B cell (primary cell): ENCODE data around the gene MEAK7. TPM values are rescaled to one million over a fixed set of nuclear protein-coding genes. Genes with fewer than 3 reads are reported as not detected.

ENCODE experiments used
- ATAC-seq: fragments of 200-7000 bp; cut with Tn5 transposase; one replicate; pipeline ENCODE4 v1.10.0; 2021; ENCODE audit warnings: low read depth, mild to moderate bottlenecking, moderate number of reproducible peaks, moderate library complexity
- CTCF ChIA-PET: fragments of 350-600 bp; sonication (Branson Sonifier 250); formaldehyde crosslinking; loops from one replicate; lab custom pipeline; 2021; ENCODE audit warnings: antibody characterized with exemption, inconsistent platforms; lab: Charles Lee
- POLR2A ChIA-PET: fragments of 350-600 bp; sonication (Branson Sonifier 250); formaldehyde crosslinking; loops from one replicate; lab custom pipeline; 2021; ENCODE audit warnings: antibody characterized with exemption; lab: Charles Lee
- DNase-seq: peaks from one replicate; pipeline ENCODE4 v3.0.0; 2013
- H2AFZ ChIP-seq: 2 replicates; pipeline ENCODE4 v1.6.1; 2012; ENCODE audit warnings: mild to moderate bottlenecking, low read depth, low read length; ENCODE audit not compliant: insufficient read depth, poor library complexity, severe bottlenecking
- H3K27ac ChIP-seq, 2 donors: 1 replicate in 1 of 2; 2 replicates in 1 of 2; pipeline ENCODE4 v1.5.1; 2012 to 2013; ENCODE audit warnings: low read length in 2 of 2, mild to moderate bottlenecking in 2 of 2, moderate library complexity in 1 of 2
- H3K27me3 ChIP-seq, 4 experiments: fragments of 200-600 bp in 1 of 4; sonication (generic) in 1 of 4; replicated peaks in 1 of 4; 1 replicate in 2 of 4; 2 replicates in 2 of 4; pipeline versions ENCODE4 v1.6.1 to v1.7.0; 2013 to 2016; ENCODE audit warnings: low read length in 3 of 4, mild to moderate bottlenecking in 2 of 4, mixed read lengths in 1 of 4, moderate library complexity in 1 of 4; ENCODE audit not compliant: insufficient read depth in 4 of 4, control insufficient read depth in 3 of 4; ENCODE audit errors: control extremely low read depth in 1 of 4
- H3K36me3 ChIP-seq, 2 experiments: replicated peaks in 1 of 2; 1 replicate in 1 of 2; 2 replicates in 1 of 2; pipeline versions ENCODE4 v1.6.1 to v1.7.1; 2013; ENCODE audit warnings: low read length in 1 of 2; ENCODE audit not compliant: insufficient read depth in 2 of 2, control insufficient read depth in 1 of 2; ENCODE audit errors: control extremely low read depth in 1 of 2, extremely low read depth in 1 of 2
- H3K4me1 ChIP-seq, 2 donors: fragments of 200-600 bp in 1 of 2; sonication (generic) in 1 of 2; 1 replicate in 1 of 2; 2 replicates in 1 of 2; pipeline versions ENCODE4 v1.5.1 to v1.6.1; 2013 to 2017; ENCODE audit warnings: low read length in 2 of 2; ENCODE audit not compliant: control insufficient read depth in 2 of 2, insufficient read depth in 2 of 2
- H3K4me2 ChIP-seq: replicated peaks from 2 replicates; pipeline ENCODE3; 2012; ENCODE audit warnings: mild to moderate bottlenecking, low read depth, low read length; ENCODE audit not compliant: poor library complexity, severe bottlenecking
- H3K4me3 ChIP-seq, 5 experiments: fragments of 200-600 bp in 1 of 5; sonication (generic) in 1 of 5; 1 replicate in 3 of 5; 2 replicates in 2 of 5; pipeline versions ENCODE4 v1.5.1 to v1.7.0; 2011 to 2016; ENCODE audit warnings: low read length in 4 of 5, mild to moderate bottlenecking in 4 of 5, low read depth in 2 of 5, control low read depth in 1 of 5, moderate library complexity in 1 of 5; ENCODE audit not compliant: insufficient read depth in 1 of 5; ENCODE audit errors: control extremely low read depth in 1 of 5, extremely low read depth in 1 of 5
- H3K79me2 ChIP-seq: fragments of 200-600 bp; sonication (generic); one replicate; pipeline ENCODE4 v1.6.0; 2016; ENCODE audit warnings: low read length; ENCODE audit not compliant: control insufficient read depth, insufficient read depth
- H3K9ac ChIP-seq: fragments of 200-600 bp; sonication (generic); 2 replicates; pipeline ENCODE4 v1.6.1; 2017; ENCODE audit warnings: mild to moderate bottlenecking, low read length, moderate library complexity
- H3K9me3 ChIP-seq, 3 donors: one replicate each; pipeline versions ENCODE4 v1.6.1 to v1.7.1; 2013; ENCODE audit warnings: low read length in 2 of 3; ENCODE audit not compliant: control insufficient read depth in 2 of 3, insufficient read depth in 1 of 3; ENCODE audit errors: control extremely low read depth in 1 of 3
- H4K20me1 ChIP-seq: 2 replicates; pipeline ENCODE4 v1.6.0; 2012; ENCODE audit warnings: mild to moderate bottlenecking, low read length; ENCODE audit not compliant: insufficient read depth, control insufficient read depth, poor library complexity, severe bottlenecking
- H3K27ac Mint-ChIP-seq: one replicate; pipeline ENCODE4 v1.8.0; 2021; ENCODE audit warnings: mixed read lengths
- H3K27me3 Mint-ChIP-seq: one replicate; pipeline ENCODE4 v1.8.0; 2021; ENCODE audit warnings: mixed read lengths
- H3K4me1 Mint-ChIP-seq: one replicate; pipeline ENCODE4 v1.8.0; 2021; ENCODE audit warnings: mixed read lengths
- H3K4me3 Mint-ChIP-seq: one replicate; pipeline ENCODE4 v1.8.0; 2021; ENCODE audit warnings: mixed read lengths
- H3K9me3 Mint-ChIP-seq: one replicate; pipeline ENCODE4 v1.8.0; 2022; ENCODE audit warnings: mixed read lengths; ENCODE audit not compliant: insufficient read depth
- CTCF ChIP-seq: fragments of 200-600 bp; IDR thresholded peaks from one replicate; pipeline ENCODE4 v1.8.0; 2022; ENCODE audit warnings: antibody characterized with exemption, mild to moderate bottlenecking
- EZH2 ChIP-seq: IDR thresholded peaks from 2 replicates; pipeline ENCODE4 v1.6.1; 2012; ENCODE audit warnings: borderline replicate concordance, low read depth, mild to moderate bottlenecking, moderate library complexity, low read length; ENCODE audit not compliant: insufficient read depth, poor library complexity, severe bottlenecking
- WGBS: methylation state at CpG from one replicate; pipeline ENCODE4 v1.1.5; 2013; ENCODE audit warnings: missing lambda C conversion rate; ENCODE audit not compliant: insufficient coverage; 5-methylcytosine and 5-hydroxymethylcytosine counted together
- intact Hi-C: fragments of 100-400 bp; cut with micrococcal nuclease; formaldehyde crosslinking; loops from one replicate; pipeline ENCODE4 v1.10.0; 2022
- polyA plus RNA-seq: library from polyadenylated mRNA; depleted of rRNA; stranded (reverse); fragments of >200 nt; gene quantifications from 2 replicates; pipeline ENCODE4 v1.2.3, GENCODE V29; 2012
- total RNA-seq, 2 donors: library from RNA; stranded (reverse); fragments of 120-200 nt in 1 of 2; gene quantifications; 1 replicate in 1 of 2; 2 replicates in 1 of 2; pipeline versions ENCODE4 v1.2.3 to v1.2.4, GENCODE V29; 2013 to 2022

MEAK7 gene
- total and polyA plus RNA-seq, 2 donors (not counting 1 experiment from before 2014, with no cell fraction given), result 3.9 to 19.3 TPM

GRCh38 chr16:84500531-84500930, 3.9 kb downstream of the MEAK7 start:
- Histone ChIP-seq H3K27ac (no peak overlapping the region), H3K4me2 (no peak overlapping the region), H3K9ac (no peak overlapping the region), H4K20me1 (no peaks in the 10 kb centered on the region), H3K4me3 (no peak overlapping the region), H2AFZ (no peak overlapping the region), H3K4me1 (peaks cover 13 to 17% of the 10 kb centered on the region in 2 donors), H3K79me2 (peaks cover 12% of the 10 kb centered on the region), H3K36me3 (peaks cover 0 to 18% of the 10 kb centered on the region in 2 experiments), H3K9me3 (peaks cover 0 to 4% (median 0%) of the 10 kb centered on the region in 3 donors), H3K27me3 (no peaks in the 10 kb centered on the region)
- ATAC-seq, result no peak
- whole genome bisulfite sequencing, result 97% methylated on average over 10 of the region's 13 CpGs
- Mint-ChIP-seq H3K9me3 (no peaks in the 10 kb centered on the region), H3K27ac (no peak overlapping the region), H3K27me3 (no peaks in the 10 kb centered on the region), H3K4me1 (peaks cover 23% of the 10 kb centered on the region), H3K4me3 (no peak overlapping the region)
- no peak for TF ChIP-seq CTCF
- no peak for TF ChIP-seq EZH2
- ChIA-PET POLR2A (no interaction called here), CTCF (no interaction called here)
- DNase-seq, result no peak
- intact Hi-C loops, result loop anchor here (5.0 to 10.0 kb wide), 4 partner anchors 316 to 693 kb away; partner anchors contain the start of genes HSBP1, TAF1C and ZDHHC7

GRCh38 chr16:84499638-84500037, 4.8 kb downstream of the MEAK7 start:
- Mint-ChIP-seq H3K27me3 (no peaks in the 10 kb centered on the region), H3K9me3 (no peaks in the 10 kb centered on the region), H3K4me1 (peaks cover 15% of the 10 kb centered on the region), H3K4me3 (no peak overlapping the region), H3K27ac (no peak overlapping the region)
- Histone ChIP-seq H3K4me3 (no peak overlapping the region), H3K79me2 (peaks cover 5% of the 10 kb centered on the region), H3K9ac (no peak overlapping the region), H3K4me2 (no peak overlapping the region), H3K36me3 (peaks cover 0 to 27% of the 10 kb centered on the region in 2 experiments), H2AFZ (no peak overlapping the region), H3K9me3 (no peaks in the 10 kb centered on the region), H3K27ac (no peak overlapping the region), H4K20me1 (no peaks in the 10 kb centered on the region), H3K4me1 (peaks cover 5 to 8% of the 10 kb centered on the region in 2 donors), H3K27me3 (no peaks in the 10 kb centered on the region)
- WGBS, result 96% methylated on average over 15 of the region's 15 CpGs
- TF ChIP-seq CTCF (no peak), EZH2 (no peak)
- intact Hi-C loops, result loop anchor here (5.0 to 10.0 kb wide), 4 partner anchors 315 to 692 kb away; partner anchors contain the start of genes HSBP1, TAF1C and ZDHHC7
- DNase-seq (no peak), ATAC-seq (no peak)
- ChIA-PET POLR2A (no interaction called here), CTCF (no interaction called here)
